K562 (cell line): ENCODE data around the gene PDE2A. TPM values are rescaled to one million over a fixed set of nuclear protein-coding genes. Genes with fewer than 3 reads are reported as not detected.

Source experiments
- ATF7 ChIP-seq: fragments of 450-650 bp; IDR thresholded peaks from 2 replicates; pipeline ENCODE4 v1.7.1; 2014; ENCODE audit warnings: mild to moderate bottlenecking, moderate library complexity
- CBX8 ChIP-seq: fragments of 200-600 bp; sonication (generic); IDR thresholded peaks from 2 replicates; pipeline ENCODE4 v1.6.1; 2012; ENCODE audit warnings: borderline replicate concordance, mixed run types, low read depth, mild to moderate bottlenecking, moderate library complexity, mixed read lengths, low read length, control low read depth, inconsistent platforms; ENCODE audit not compliant: poor library complexity, severe bottlenecking; ENCODE audit errors: extremely low read depth
- CXXC5 ChIP-seq: fragments of 250-450 bp; sonication (Bioruptor Pico); IDR thresholded peaks from 2 replicates; pipeline ENCODE4 v1.8.0; 2022; ENCODE audit warnings: inconsistent platforms, mild to moderate bottlenecking, moderate library complexity
- ETS2 ChIP-seq: IDR thresholded peaks from 2 replicates; pipeline ENCODE4 v1.6.1; 2016; ENCODE audit warnings: borderline replicate concordance, missing genetic modification characterization, mild to moderate bottlenecking, moderate library complexity, missing compliant biosample characterization; ENCODE audit not compliant: poor library complexity, severe bottlenecking
- FIP1L1 ChIP-seq: fragments of 200-400 bp; formaldehyde crosslinking; IDR thresholded peaks from 2 replicates; pipeline ENCODE4 v1.6.1; 2018; ENCODE audit warnings: mild to moderate bottlenecking, low read depth, low read length; ENCODE audit not compliant: poor library complexity, severe bottlenecking
- KAT7 ChIP-seq: sonication (generic); formaldehyde crosslinking; IDR thresholded peaks from 2 replicates; pipeline ENCODE4 v1.8.0; 2022; ENCODE audit warnings: missing genetic modification reagents, mild to moderate bottlenecking, borderline replicate concordance
- MAFK ChIP-seq: IDR thresholded peaks from 2 replicates; pipeline ENCODE4 v1.6.1; 2011; ENCODE audit warnings: low read length, improper control_type of control experiment
- MIER1 ChIP-seq: fragments of 450-650 bp; IDR thresholded peaks from 2 replicates; pipeline ENCODE4 v1.6.1; 2016; ENCODE audit warnings: antibody characterized with exemption, mild to moderate bottlenecking, low read depth
- NR2C2 ChIP-seq, 2 experiments: fragments of 200-800 bp in 1 of 2; sonication (Bioruptor generic) in 1 of 2; sonication (generic) in 1 of 2; formaldehyde crosslinking in 1 of 2; IDR thresholded peaks; 2 replicates each; pipeline versions ENCODE4 v1.6.1 to v1.8.0; 2016 to 2022; ENCODE audit warnings: mild to moderate bottlenecking in 1 of 2, missing compliant biosample characterization in 1 of 2, missing genetic modification characterization in 1 of 2, missing genetic modification reagents in 1 of 2
- RHOXF2B ChIP-seq: fragments of 250-450 bp; sonication (Bioruptor Pico); conservative IDR thresholded peaks from 2 replicates; pipeline ENCODE4 v1.5.1; 2021
- SP1 ChIP-seq: sonication (generic); formaldehyde crosslinking; IDR thresholded peaks from 2 replicates; pipeline ENCODE4 v1.8.1; 2022; ENCODE audit warnings: mild to moderate bottlenecking, missing genetic modification reagents
- TOE1 ChIP-seq, 2 experiments: fragments of 450-650 bp in 1 of 2; sonication (generic) in 1 of 2; formaldehyde crosslinking in 1 of 2; IDR thresholded peaks; 2 replicates each; pipeline versions ENCODE4 v1.7.1 to v1.8.0; 2016 to 2022; ENCODE audit warnings: borderline replicate concordance in 2 of 2, mild to moderate bottlenecking in 2 of 2, antibody characterized with exemption in 1 of 2, inconsistent platforms in 1 of 2, low read depth in 1 of 2, missing genetic modification reagents in 1 of 2, moderate library complexity in 1 of 2
- ZNF143 ChIP-seq: sonication (generic); formaldehyde crosslinking; IDR thresholded peaks from 2 replicates; pipeline ENCODE4 v1.9.0; 2022; ENCODE audit warnings: mild to moderate bottlenecking, missing genetic modification reagents
- ZNF24 ChIP-seq: fragments of 450-650 bp; IDR thresholded peaks from 2 replicates; pipeline ENCODE4 v1.6.1; 2016
- ZNF584 ChIP-seq: fragments of 200-800 bp; sonication (Bioruptor generic); IDR thresholded peaks from 2 replicates; pipeline ENCODE4 v1.6.1; 2016; ENCODE audit warnings: low read depth, mild to moderate bottlenecking, missing genetic modification characterization, missing compliant biosample characterization
- ZNF766 ChIP-seq: fragments of 200-800 bp; sonication (Bioruptor generic); conservative IDR thresholded peaks from 2 replicates; pipeline ENCODE4 v1.6.1; 2016; ENCODE audit warnings: missing genetic modification characterization, missing compliant biosample characterization
- polyA plus RNA-seq, 8 experiments: library from polyadenylated mRNA; depleted of rRNA in 4 of 8; stranded (reverse) in 5 of 8; unstranded in 3 of 8; fragments of >200 nt; fragmentation: Nextera tagmentation in 2 of 8; fragmentation: Illumina TruSeq in 1 of 8; extraction: Ambion mirVana in 2 of 8; extraction: Trizol in 1 of 8; gene quantifications; 2 replicates each; pipeline versions ENCODE4 v1.2.1 to v1.2.3, GENCODE V29; 2011 to 2014; ENCODE audit warnings: inconsistent platforms in 1 of 8, missing spikeins in 1 of 8
- total RNA-seq, 7 experiments: library from RNA; depleted of rRNA in 6 of 7; stranded (reverse); fragments of >200 nt in 6 of 7; fragmentation: Illumina TruSeq in 2 of 7; extraction: Trizol in 2 of 7; gene quantifications; 2 replicates each; pipeline versions ENCODE4 v1.2.1 to v1.2.3, GENCODE V29; 2011 to 2021; ENCODE audit warnings: low replicate concordance in 1 of 7
- TF ChIP-seq, protein P1 (sequence below): fragments of 250-450 bp; sonication (Bioruptor Pico); IDR thresholded peaks from 2 replicates; pipeline ENCODE4 v1.9.0; 2021; ENCODE audit warnings: mild to moderate bottlenecking, inconsistent platforms
- TF ChIP-seq, protein P2 (sequence below): fragments of 450-650 bp; conservative IDR thresholded peaks from 2 replicates; pipeline ENCODE4 v1.6.1; 2016; ENCODE audit warnings: missing genetic modification characterization, low read depth, mild to moderate bottlenecking, control low read depth, missing compliant biosample characterization
- TF ChIP-seq, protein P3 (sequence below): sonication (generic); formaldehyde crosslinking; IDR thresholded peaks from 2 replicates; pipeline ENCODE4 v1.8.1; 2022; ENCODE audit warnings: missing genetic modification reagents

The PDE2A gene
- total and polyA plus RNA-seq, 9 of the 15 experiments (the other 6 are each of a cell fraction or from before 2014, with no cell fraction given) = 0.07 to 15.2 (median 1.6) TPM; not detected in 1

DNA sequence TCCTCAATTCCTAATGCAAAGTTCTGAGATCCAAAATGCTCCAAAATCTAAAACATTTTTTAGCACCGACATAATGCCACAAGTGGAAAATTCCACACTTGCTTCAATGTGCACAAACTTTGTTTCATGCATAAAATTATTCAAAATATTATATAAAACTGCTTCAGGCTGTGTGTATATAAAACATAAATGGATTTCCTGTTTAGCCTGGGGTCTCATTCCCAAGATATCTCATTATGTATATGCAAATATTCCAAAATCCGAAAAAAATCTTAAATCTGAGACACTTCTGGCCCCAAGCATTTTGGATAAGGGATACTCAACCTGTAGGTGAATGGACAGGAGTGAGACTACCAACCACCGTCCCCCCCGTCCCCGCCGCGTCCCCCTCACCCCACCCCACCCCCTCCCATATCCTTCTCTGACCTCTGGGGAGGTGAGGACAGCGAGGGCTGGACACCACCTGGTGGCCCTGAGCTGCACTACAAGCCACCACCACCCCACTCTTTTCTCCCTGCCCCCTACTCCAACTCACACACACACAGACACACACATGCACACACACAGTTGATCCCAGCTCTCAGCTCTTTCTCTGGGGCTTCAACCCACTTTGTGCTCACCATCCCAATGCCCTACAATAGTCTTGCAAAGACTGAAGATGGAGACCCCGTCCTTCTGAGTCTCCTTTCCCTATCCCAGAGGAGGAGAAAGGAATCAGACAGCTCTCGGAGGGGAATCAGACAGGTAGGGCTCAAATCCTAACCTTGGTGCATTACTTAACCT lies 101.0 kb downstream of the PDE2A start (continued):
- TF ChIP-seq TOE1 (IDR thresholded peaks at IDR 0.05; ENCODE audit: borderline replicate concordance) (no peak), TOE1 (CRISPR knock-in tag; IDR thresholded peaks at IDR 0.05; ENCODE audit: borderline replicate concordance, low read depth) (no peak), KAT7 (CRISPR knock-in tag) (no peak), SP1 (CRISPR knock-in tag) (no peak), MIER1 (no peak), ZNF766 (CRISPR knock-in tag) (no peak), ZNF584 (CRISPR knock-in tag) (no peak), CXXC5 (CRISPR knock-in tag) (no peak), MAFK (no peak), ETS2 (tag) (no peak), CBX8 (no peak), ATF7 (no peak), NR2C2 (CRISPR knock-in tag; IDR thresholded peaks at IDR 0.05) (no peak), NR2C2 (tag; IDR thresholded peaks at IDR 0.05) (peak; percentile 44; the same call in 1 of the 2 replicates), FIP1L1 (no peak), ZNF24 (no peak), RHOXF2B (CRISPR knock-in tag) (no peak), ZNF143 (no peak)
- TF ChIP-seq, protein P1, sequence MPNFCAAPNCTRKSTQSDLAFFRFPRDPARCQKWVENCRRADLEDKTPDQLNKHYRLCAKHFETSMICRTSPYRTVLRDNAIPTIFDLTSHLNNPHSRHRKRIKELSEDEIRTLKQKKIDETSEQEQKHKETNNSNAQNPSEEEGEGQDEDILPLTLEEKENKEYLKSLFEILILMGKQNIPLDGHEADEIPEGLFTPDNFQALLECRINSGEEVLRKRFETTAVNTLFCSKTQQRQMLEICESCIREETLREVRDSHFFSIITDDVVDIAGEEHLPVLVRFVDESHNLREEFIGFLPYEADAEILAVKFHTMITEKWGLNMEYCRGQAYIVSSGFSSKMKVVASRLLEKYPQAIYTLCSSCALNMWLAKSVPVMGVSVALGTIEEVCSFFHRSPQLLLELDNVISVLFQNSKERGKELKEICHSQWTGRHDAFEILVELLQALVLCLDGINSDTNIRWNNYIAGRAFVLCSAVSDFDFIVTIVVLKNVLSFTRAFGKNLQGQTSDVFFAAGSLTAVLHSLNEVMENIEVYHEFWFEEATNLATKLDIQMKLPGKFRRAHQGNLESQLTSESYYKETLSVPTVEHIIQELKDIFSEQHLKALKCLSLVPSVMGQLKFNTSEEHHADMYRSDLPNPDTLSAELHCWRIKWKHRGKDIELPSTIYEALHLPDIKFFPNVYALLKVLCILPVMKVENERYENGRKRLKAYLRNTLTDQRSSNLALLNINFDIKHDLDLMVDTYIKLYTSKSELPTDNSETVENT (CRISPR knock-in tag) = no peak
- TF ChIP-seq, protein P2, sequence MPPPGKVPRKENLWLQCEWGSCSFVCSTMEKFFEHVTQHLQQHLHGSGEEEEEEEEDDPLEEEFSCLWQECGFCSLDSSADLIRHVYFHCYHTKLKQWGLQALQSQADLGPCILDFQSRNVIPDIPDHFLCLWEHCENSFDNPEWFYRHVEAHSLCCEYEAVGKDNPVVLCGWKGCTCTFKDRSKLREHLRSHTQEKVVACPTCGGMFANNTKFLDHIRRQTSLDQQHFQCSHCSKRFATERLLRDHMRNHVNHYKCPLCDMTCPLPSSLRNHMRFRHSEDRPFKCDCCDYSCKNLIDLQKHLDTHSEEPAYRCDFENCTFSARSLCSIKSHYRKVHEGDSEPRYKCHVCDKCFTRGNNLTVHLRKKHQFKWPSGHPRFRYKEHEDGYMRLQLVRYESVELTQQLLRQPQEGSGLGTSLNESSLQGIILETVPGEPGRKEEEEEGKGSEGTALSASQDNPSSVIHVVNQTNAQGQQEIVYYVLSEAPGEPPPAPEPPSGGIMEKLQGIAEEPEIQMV (tag) = no peak
- TF ChIP-seq, protein P3, sequence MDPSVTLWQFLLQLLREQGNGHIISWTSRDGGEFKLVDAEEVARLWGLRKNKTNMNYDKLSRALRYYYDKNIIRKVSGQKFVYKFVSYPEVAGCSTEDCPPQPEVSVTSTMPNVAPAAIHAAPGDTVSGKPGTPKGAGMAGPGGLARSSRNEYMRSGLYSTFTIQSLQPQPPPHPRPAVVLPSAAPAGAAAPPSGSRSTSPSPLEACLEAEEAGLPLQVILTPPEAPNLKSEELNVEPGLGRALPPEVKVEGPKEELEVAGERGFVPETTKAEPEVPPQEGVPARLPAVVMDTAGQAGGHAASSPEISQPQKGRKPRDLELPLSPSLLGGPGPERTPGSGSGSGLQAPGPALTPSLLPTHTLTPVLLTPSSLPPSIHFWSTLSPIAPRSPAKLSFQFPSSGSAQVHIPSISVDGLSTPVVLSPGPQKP (CRISPR knock-in tag) = no peak
